RWPE2 (cell line): ENCODE data around the gene CD79A.

Experiments used
- ATAC-seq: fragments of 200-7000 bp; cut with Tn5 transposase; 3 replicates; pipeline ENCODE4 v1.9.1; 2021; ENCODE audit warnings: low read depth
- DNase-seq: peaks from one replicate; pipeline ENCODE4 v3.0.0-alpha.2; 2020; ENCODE audit warnings: low spot score
- H3K27ac ChIP-seq: fragments of 450-650 bp; 2 replicates; pipeline ENCODE4 v1.5.1; 2017; ENCODE audit warnings: mild to moderate bottlenecking; ENCODE audit not compliant: poor library complexity, severe bottlenecking
- H3K27me3 ChIP-seq: fragments of 250-450 bp; sonication (Bioruptor Pico); 2 replicates; pipeline ENCODE4 v1.5.1; 2021; ENCODE audit warnings: mild to moderate bottlenecking, moderate library complexity; ENCODE audit not compliant: insufficient read depth, poor library complexity, severe bottlenecking
- H3K36me3 ChIP-seq: fragments of 250-450 bp; sonication (Bioruptor Pico); 2 replicates; pipeline ENCODE4 v1.5.1; 2020; ENCODE audit warnings: low read depth, mild to moderate bottlenecking, moderate library complexity
- H3K4me1 ChIP-seq: fragments of 250-450 bp; sonication (Bioruptor Pico); 2 replicates; pipeline ENCODE4 v1.5.1; 2021; ENCODE audit warnings: mild to moderate bottlenecking, moderate library complexity; ENCODE audit not compliant: insufficient read depth, poor library complexity, severe bottlenecking
- H3K4me3 ChIP-seq: fragments of 250-450 bp; sonication (Bioruptor Pico); 2 replicates; pipeline ENCODE4 v1.5.1; 2021; ENCODE audit warnings: mild to moderate bottlenecking, moderate library complexity; ENCODE audit not compliant: severe bottlenecking
- H3K9me3 ChIP-seq: fragments of 250-450 bp; sonication (Bioruptor Pico); 2 replicates; pipeline ENCODE4 v1.5.1; 2021; ENCODE audit warnings: mild to moderate bottlenecking, moderate library complexity; ENCODE audit not compliant: severe bottlenecking
- CTCF ChIP-seq: fragments of 450-650 bp; IDR thresholded peaks from one replicate; pipeline ENCODE4 v1.5.1; 2017; ENCODE audit warnings: mild to moderate bottlenecking, moderate library complexity; ENCODE audit not compliant: poor library complexity, severe bottlenecking

Gene CD79A

GRCh38 chr19:41883463-41883820 lies 6.4 kb downstream of the CD79A start:
- Histone ChIP-seq H3K4me1 (peaks cover 23% of the 10 kb centered on the region), H3K36me3 (peaks cover 3% of the 10 kb centered on the region), H3K9me3 (no peaks in the 10 kb centered on the region), H3K27ac (peak overlapping the region; percentile 76), H3K27me3 (no peaks in the 10 kb centered on the region), H3K4me3 (peak overlapping the region; percentile 66)
- DNase-seq: no peak
- ATAC-seq: no peak
- TF ChIP-seq CTCF: no peak

GRCh38 chr19:41883821-41884733 lies 7.0 kb downstream of the CD79A start:
- no peak for TF ChIP-seq CTCF
- Histone ChIP-seq H3K9me3 (no peaks in the 10 kb centered on the region), H3K27me3 (no peaks in the 10 kb centered on the region), H3K36me3 (peaks cover 9% of the 10 kb centered on the region), H3K4me3 (peak overlapping the region; percentile 66), H3K4me1 (peaks cover 23% of the 10 kb centered on the region), H3K27ac (peak overlapping the region; percentile 76)
- ATAC-seq (peak; percentile 83), DNase-seq (peak; percentile 97)

GRCh38 chr19:41886761-41887710 lies 10.0 kb downstream of the CD79A start:
- Histone ChIP-seq H3K9me3 (no peaks in the 10 kb centered on the region), H3K4me3 (no peak overlapping the region), H3K4me1 (peaks cover 23% of the 10 kb centered on the region), H3K27me3 (no peaks in the 10 kb centered on the region), H3K36me3 (peaks cover 30% of the 10 kb centered on the region), H3K27ac (peak overlapping the region; percentile 85)
- no peak for DNase-seq
- ATAC-seq: no peak
- no peak for TF ChIP-seq CTCF

GRCh38 chr19:41887711-41888382 lies 10.8 kb downstream of the CD79A start:
- Histone ChIP-seq H3K4me1 (peaks cover 23% of the 10 kb centered on the region), H3K4me3 (no peak overlapping the region), H3K36me3 (peaks cover 38% of the 10 kb centered on the region), H3K27ac (peak overlapping the region; percentile 85), H3K9me3 (no peaks in the 10 kb centered on the region), H3K27me3 (no peaks in the 10 kb centered on the region)
- ATAC-seq (peak; percentile 83), DNase-seq (peak; percentile 98)
- peak; percentile 77 for TF ChIP-seq CTCF
